Subcutaneous adipose tissue (tissue), 4 donors: ENCODE results near the gene TIA1. TPM values are rescaled to one million over a fixed set of nuclear protein-coding genes. Genes with fewer than 3 reads are reported as not detected.

Experiments
- small RNA-seq: library from RNA; depleted of rRNA; stranded (forward); fragments of <200 nt; gene quantifications from one replicate; pipeline ENCODE3, GENCODE V24; 2016
- total RNA-seq, 4 donors: library from RNA; depleted of rRNA; stranded (reverse); fragments of >200 nt; gene quantifications; one replicate each; pipeline ENCODE4 v1.1.0, GENCODE V29; 2016

The TIA1 gene
- total RNA-seq, 4 donors from 2014 or later, result 75.2 to 89.5 (median 82.6) TPM

Small RNA genes lying within 50 kb of the gene (small RNA-seq; reads per million reads assigned to genes)
- gene AC016700.2, result not detected
- gene MIR1285-2, result not detected

Other genes with a start within 250 kb of the TIA1 start
- gene PCBP1, start 161.2 kb downstream of the TIA1 start, total RNA-seq, result 100 to 1,000 TPM; 198 to 324 (median 244) TPM
- gene C2orf42, start 57.6 kb downstream of the TIA1 start, total RNA-seq, result 10 to 100 TPM in 3 of 4 donors, 1 to 10 TPM in 1; 8.7 to 17.3 (median 11.7) TPM
- gene PCYOX1, start 9.5 kb upstream of the TIA1 start, total RNA-seq, result 100 to 1,000 TPM in 2 of 4 donors, 10 to 100 TPM in 2; 82.0 to 153 (median 101) TPM
- gene SNRPG, start 45.1 kb upstream of the TIA1 start, total RNA-seq, result 100 to 1,000 TPM in 2 of 4 donors, 10 to 100 TPM in 2; 62.4 to 229 (median 97.1) TPM
- gene FAM136A, start 53.4 kb upstream of the TIA1 start, total RNA-seq, result 10 to 100 TPM; 13.6 to 24.8 (median 20.4) TPM